ENCODE data around the gene OXNAD1. TPM values are rescaled to one million over a fixed set of nuclear protein-coding genes. Genes with fewer than 3 reads are reported as not detected.
A peak's percentile ranks its signal among the peaks of the same experiment; 100 is the strongest.

The OXNAD1 gene
- total RNA-seq, 3 donors from 2014 or later, result 24.6 to 25.5 (median 24.8) TPM

- Mint-ChIP-seq H3K9me3 (no peaks in the 10 kb centered on the region), H3K4me3 (no peak overlapping the region), H3K4me1 (ENCODE audit: low read depth) (peaks cover 11% of the 10 kb centered on the region), H3K36me3 (ENCODE audit: insufficient read depth) (peaks cover 3% of the 10 kb centered on the region), H3K27me3 (ENCODE audit: low read depth) (no peaks in the 10 kb centered on the region)
- DNase-seq (no peak), ATAC-seq (no peak)
These were observed 11.4 kb upstream of the OXNAD1 start for GRCh38 chr3:16253601-16254000.

- no peaks in the 10 kb centered on the region for H3K27me3 Mint-ChIP-seq (ENCODE audit: low read depth)
- H3K36me3 Mint-ChIP-seq (ENCODE audit: insufficient read depth), result peaks cover 11% of the 10 kb centered on the region
- no peaks in the 10 kb centered on the region for H3K9me3 Mint-ChIP-seq
- DNase-seq (no peak), ATAC-seq (no peak)
- no peak overlapping the region for H3K4me3 Mint-ChIP-seq
- peaks cover 17% of the 10 kb centered on the region for H3K4me1 Mint-ChIP-seq (ENCODE audit: low read depth)
These were observed 10.1 kb upstream of the OXNAD1 start for GRCh38 chr3:16254916-16255315.

- Mint-ChIP-seq H3K27me3 (ENCODE audit: low read depth) (no peaks in the 10 kb centered on the region), H3K36me3 (ENCODE audit: insufficient read depth) (peaks cover 14% of the 10 kb centered on the region), H3K9me3 (no peaks in the 10 kb centered on the region), H3K4me1 (ENCODE audit: low read depth) (peaks cover 17% of the 10 kb centered on the region), H3K4me3 (no peak overlapping the region)
- DNase-seq (no peak), ATAC-seq (no peak)
These were observed 9.7 kb upstream of the OXNAD1 start for GRCh38 chr3:16255326-16255725.

- no peaks in the 10 kb centered on the region for H3K9me3 Mint-ChIP-seq
- no peaks in the 10 kb centered on the region for H3K27me3 Mint-ChIP-seq (ENCODE audit: low read depth)
- ATAC-seq (no peak), DNase-seq (no peak)
- H3K4me3 Mint-ChIP-seq, result no peak overlapping the region
- peaks cover 14% of the 10 kb centered on the region for H3K36me3 Mint-ChIP-seq (ENCODE audit: insufficient read depth)
- H3K4me1 Mint-ChIP-seq (ENCODE audit: low read depth), result peaks cover 17% of the 10 kb centered on the region
These were observed 9.3 kb upstream of the OXNAD1 start for GRCh38 chr3:16255726-16256125.

GRCh38 chr3:16257309-16257708 is 7.7 kb upstream of the OXNAD1 start:
- DNase-seq (no peak), ATAC-seq (no peak)
- H3K4me3 Mint-ChIP-seq, result no peak overlapping the region
- H3K27me3 Mint-ChIP-seq (ENCODE audit: low read depth), result no peaks in the 10 kb centered on the region
- peaks cover 17% of the 10 kb centered on the region for H3K4me1 Mint-ChIP-seq (ENCODE audit: low read depth)
- H3K9me3 Mint-ChIP-seq, result no peaks in the 10 kb centered on the region
- H3K36me3 Mint-ChIP-seq (ENCODE audit: insufficient read depth), result peaks cover 14% of the 10 kb centered on the region

- H3K9me3 Mint-ChIP-seq, result no peaks in the 10 kb centered on the region
- no peak overlapping the region for H3K4me3 Mint-ChIP-seq
- H3K27me3 Mint-ChIP-seq (ENCODE audit: low read depth), result no peaks in the 10 kb centered on the region
- H3K36me3 Mint-ChIP-seq (ENCODE audit: insufficient read depth), result peaks cover 14% of the 10 kb centered on the region
- ATAC-seq (no peak), DNase-seq (no peak)
- peaks cover 17% of the 10 kb centered on the region for H3K4me1 Mint-ChIP-seq (ENCODE audit: low read depth)
These were observed 6.8 kb upstream of the OXNAD1 start for GRCh38 chr3:16258177-16258576.

GRCh38 chr3:16258866-16259265 is 6.1 kb upstream of the OXNAD1 start:
- ATAC-seq, result no peak
- Mint-ChIP-seq H3K4me3 (no peak overlapping the region), H3K27me3 (ENCODE audit: low read depth) (no peaks in the 10 kb centered on the region), H3K36me3 (ENCODE audit: insufficient read depth) (peaks cover 14% of the 10 kb centered on the region), H3K4me1 (ENCODE audit: low read depth) (peaks cover 17% of the 10 kb centered on the region), H3K9me3 (no peaks in the 10 kb centered on the region)
- DNase-seq, result no peak

- H3K4me1 Mint-ChIP-seq (ENCODE audit: low read depth), result peaks cover 16% of the 10 kb centered on the region
- ATAC-seq (no peak), DNase-seq (no peak)
- peaks cover 16% of the 10 kb centered on the region for H3K36me3 Mint-ChIP-seq (ENCODE audit: insufficient read depth)
- H3K4me3 Mint-ChIP-seq, result no peak overlapping the region
- H3K27me3 Mint-ChIP-seq (ENCODE audit: low read depth), result no peaks in the 10 kb centered on the region
- H3K9me3 Mint-ChIP-seq, result no peaks in the 10 kb centered on the region
These were observed 5.0 kb upstream of the OXNAD1 start for GRCh38 chr3:16260046-16260445.

- Mint-ChIP-seq H3K27me3 (ENCODE audit: low read depth) (no peaks in the 10 kb centered on the region), H3K4me1 (ENCODE audit: low read depth) (peaks cover 27% of the 10 kb centered on the region), H3K4me3 (no peak overlapping the region), H3K36me3 (ENCODE audit: insufficient read depth) (peaks cover 15% of the 10 kb centered on the region), H3K9me3 (no peaks in the 10 kb centered on the region)
- ATAC-seq (no peak), DNase-seq (no peak)
These were observed 2.8 kb upstream of the OXNAD1 start for GRCh38 chr3:16262174-16262573.

- Mint-ChIP-seq H3K9me3 (no peaks in the 10 kb centered on the region), H3K36me3 (ENCODE audit: insufficient read depth) (peaks cover 11% of the 10 kb centered on the region), H3K4me3 (peak overlapping the region; percentile 92), H3K27me3 (ENCODE audit: low read depth) (no peaks in the 10 kb centered on the region), H3K4me1 (ENCODE audit: low read depth) (peaks cover 35% of the 10 kb centered on the region)
- no peak for DNase-seq
- peak; percentile 4 for ATAC-seq
These were observed 771 bp upstream of the OXNAD1 start for GRCh38 chr3:16264174-16264707.

GRCh38 chr3:16265455-16265786 is 409 bp downstream of the OXNAD1 start:
- Mint-ChIP-seq H3K36me3 (ENCODE audit: insufficient read depth) (peaks cover 11% of the 10 kb centered on the region), H3K4me3 (peak overlapping the region; percentile 92), H3K27me3 (ENCODE audit: low read depth) (no peaks in the 10 kb centered on the region), H3K9me3 (no peaks in the 10 kb centered on the region), H3K4me1 (ENCODE audit: low read depth) (peaks cover 33% of the 10 kb centered on the region)
- no peak for ATAC-seq
- DNase-seq, result no peak

- no peak for ATAC-seq
These were observed 1.7 kb downstream of the OXNAD1 start for GRCh38 chr3:16266714-16267113.

GRCh38 chr3:16270855-16271254 is 5.8 kb downstream of the OXNAD1 start:
- H3K36me3 Mint-ChIP-seq (ENCODE audit: insufficient read depth), result peaks cover 23% of the 10 kb centered on the region
- no peak overlapping the region for H3K4me3 Mint-ChIP-seq
- ATAC-seq, result no peak
- no peaks in the 10 kb centered on the region for H3K9me3 Mint-ChIP-seq
- no peaks in the 10 kb centered on the region for H3K27me3 Mint-ChIP-seq (ENCODE audit: low read depth)
- no peak for DNase-seq
- H3K4me1 Mint-ChIP-seq (ENCODE audit: low read depth), result peaks cover 25% of the 10 kb centered on the region

More at GRCh38 chr3:16266714-16267113, 1.7 kb downstream of the OXNAD1 start:
- peaks cover 20% of the 10 kb centered on the region for H3K36me3 Mint-ChIP-seq (ENCODE audit: insufficient read depth)
- DNase-seq, result no peak
- H3K4me1 Mint-ChIP-seq (ENCODE audit: low read depth), result peaks cover 33% of the 10 kb centered on the region
- H3K27me3 Mint-ChIP-seq (ENCODE audit: low read depth), result no peaks in the 10 kb centered on the region
- no peaks in the 10 kb centered on the region for H3K9me3 Mint-ChIP-seq
- H3K4me3 Mint-ChIP-seq, result peak overlapping the region; percentile 92

GRCh38 chr3:16272588-16272987 is 7.6 kb downstream of the OXNAD1 start:
- ATAC-seq (no peak), DNase-seq (no peak)
- Mint-ChIP-seq H3K9me3 (no peaks in the 10 kb centered on the region), H3K27me3 (ENCODE audit: low read depth) (no peaks in the 10 kb centered on the region), H3K36me3 (ENCODE audit: insufficient read depth) (peaks cover 27% of the 10 kb centered on the region), H3K4me1 (ENCODE audit: low read depth) (peaks cover 8% of the 10 kb centered on the region), H3K4me3 (no peak overlapping the region)

- ATAC-seq (no peak), DNase-seq (no peak)
- Mint-ChIP-seq H3K4me1 (ENCODE audit: low read depth) (no peaks in the 10 kb centered on the region), H3K9me3 (no peaks in the 10 kb centered on the region), H3K4me3 (no peak overlapping the region), H3K36me3 (ENCODE audit: insufficient read depth) (peaks cover 30% of the 10 kb centered on the region), H3K27me3 (ENCODE audit: low read depth) (no peaks in the 10 kb centered on the region)
These were observed 8.9 kb downstream of the OXNAD1 start for GRCh38 chr3:16273867-16274266.

GRCh38 chr3:16277471-16277870 is 12.5 kb downstream of the OXNAD1 start:
- Mint-ChIP-seq H3K36me3 (ENCODE audit: insufficient read depth) (peaks cover 16% of the 10 kb centered on the region), H3K4me3 (no peak overlapping the region), H3K4me1 (ENCODE audit: low read depth) (peaks cover 4% of the 10 kb centered on the region), H3K27me3 (ENCODE audit: low read depth) (no peaks in the 10 kb centered on the region), H3K9me3 (no peaks in the 10 kb centered on the region)
- DNase-seq, result no peak
- ATAC-seq, result no peak

Measured in activated T-cell treated with anti-CD3 and anti-CD28 coated beads, Interleukin-2, amount 50 U/mL, for 4 hours (primary cell).